GM19328 (cell line): ENCODE results near the gene EDIL3.
"Not testable (repeated sequence)": the region's sequence is repeated elsewhere in the genome, so short reads cannot be mapped to it uniquely, and the experiment has no call there.

ENCODE experiments used
- ATAC-seq: cut with Tn5 transposase; IDR thresholded peaks from one replicate; pipeline ENCODE4 v1.9.1; 2021; ENCODE audit warnings: mild to moderate bottlenecking, moderate library complexity; ENCODE audit not compliant: unreplicated experiment

The EDIL3 gene

GRCh38 chr5:84086511-84086910 is 298.2 kb downstream of the EDIL3 start:
- ATAC-seq = no peak

GRCh38 chr5:84085387-84086041 is 299.2 kb downstream of the EDIL3 start:
- no peak for ATAC-seq

- ATAC-seq = no peak
These were observed 303.8 kb downstream of the EDIL3 start for GRCh38 chr5:84080908-84081307.

GRCh38 chr5:84072339-84072738 is 312.3 kb downstream of the EDIL3 start:
- no peak for ATAC-seq

GRCh38 chr5:84069608-84070179 is 315.0 kb downstream of the EDIL3 start:
- no peak for ATAC-seq

- ATAC-seq = no peak
These were observed 321.6 kb downstream of the EDIL3 start for GRCh38 chr5:84063041-84063440.

- ATAC-seq = no peak
These were observed 325.0 kb downstream of the EDIL3 start for GRCh38 chr5:84059672-84060071.

- no peak for ATAC-seq
These were observed 326.1 kb downstream of the EDIL3 start for GRCh38 chr5:84058561-84058960.

GRCh38 chr5:84057211-84057610 is 327.5 kb downstream of the EDIL3 start:
- ATAC-seq = no peak

GRCh38 chr5:84045964-84046363 is 338.7 kb downstream of the EDIL3 start:
- ATAC-seq = no peak

- ATAC-seq = no peak
These were observed 347.8 kb downstream of the EDIL3 start for GRCh38 chr5:84036842-84037241.

GRCh38 chr5:84032324-84032723 is 352.4 kb downstream of the EDIL3 start:
- ATAC-seq = no peak

GRCh38 chr5:84028093-84028492 is 356.6 kb downstream of the EDIL3 start:
- no peak for ATAC-seq

- ATAC-seq = not testable (repeated sequence)
These were observed 366.2 kb downstream of the EDIL3 start for GRCh38 chr5:84018521-84018920.

GRCh38 chr5:84017523-84018172 is 367.0 kb downstream of the EDIL3 start:
- ATAC-seq = no peak

- ATAC-seq = no peak
These were observed 368.6 kb downstream of the EDIL3 start for GRCh38 chr5:84016085-84016484.

- no peak for ATAC-seq
These were observed 369.7 kb downstream of the EDIL3 start for GRCh38 chr5:84014966-84015365.

GRCh38 chr5:83993803-83994202 is 390.9 kb downstream of the EDIL3 start:
- no peak for ATAC-seq

GRCh38 chr5:83991566-83992224 is 393.0 kb downstream of the EDIL3 start:
- ATAC-seq = no peak

- no peak for ATAC-seq
These were observed 396.4 kb downstream of the EDIL3 start for GRCh38 chr5:83988293-83988685.

- no peak for ATAC-seq
These were observed 397.0 kb downstream of the EDIL3 start for GRCh38 chr5:83987513-83988292.
